Neural progenitor cell (in vitro differentiated cells): ENCODE data around the gene EZH1.

Source experiments
- CTCF ChIP-seq: fragments of 200-600 bp; sonication (generic); IDR thresholded peaks from 2 replicates; pipeline ENCODE4 v1.5.1; 2017; ENCODE audit warnings: antibody characterized with exemption, mild to moderate bottlenecking
- EZH2 ChIP-seq: fragments of 200-600 bp; sonication (generic); IDR thresholded peaks from 2 replicates; pipeline ENCODE4 v1.6.1; 2017; ENCODE audit warnings: antibody characterized with exemption, mild to moderate bottlenecking, moderate library complexity
- EZH2phosphoT487 ChIP-seq: fragments of 200-600 bp; sonication (generic); IDR thresholded peaks from 2 replicates; pipeline ENCODE4 v1.6.1; 2017; ENCODE audit warnings: antibody characterized with exemption

- TF ChIP-seq CTCF, result no peak
- TF ChIP-seq EZH2, result no peak
- TF ChIP-seq EZH2phosphoT487, result no peak
Observed at GRCh38 chr17:42665581-42666001, 79.2 kb downstream of the EZH1 start.
